ENCODE results near the gene RNF220. TPM values are rescaled to one million over a fixed set of nuclear protein-coding genes. Genes with fewer than 3 reads are reported as not detected.

RNF220 gene
- polyA plus RNA-seq, 1 donor from 2014 or later: 142 TPM

DNA sequence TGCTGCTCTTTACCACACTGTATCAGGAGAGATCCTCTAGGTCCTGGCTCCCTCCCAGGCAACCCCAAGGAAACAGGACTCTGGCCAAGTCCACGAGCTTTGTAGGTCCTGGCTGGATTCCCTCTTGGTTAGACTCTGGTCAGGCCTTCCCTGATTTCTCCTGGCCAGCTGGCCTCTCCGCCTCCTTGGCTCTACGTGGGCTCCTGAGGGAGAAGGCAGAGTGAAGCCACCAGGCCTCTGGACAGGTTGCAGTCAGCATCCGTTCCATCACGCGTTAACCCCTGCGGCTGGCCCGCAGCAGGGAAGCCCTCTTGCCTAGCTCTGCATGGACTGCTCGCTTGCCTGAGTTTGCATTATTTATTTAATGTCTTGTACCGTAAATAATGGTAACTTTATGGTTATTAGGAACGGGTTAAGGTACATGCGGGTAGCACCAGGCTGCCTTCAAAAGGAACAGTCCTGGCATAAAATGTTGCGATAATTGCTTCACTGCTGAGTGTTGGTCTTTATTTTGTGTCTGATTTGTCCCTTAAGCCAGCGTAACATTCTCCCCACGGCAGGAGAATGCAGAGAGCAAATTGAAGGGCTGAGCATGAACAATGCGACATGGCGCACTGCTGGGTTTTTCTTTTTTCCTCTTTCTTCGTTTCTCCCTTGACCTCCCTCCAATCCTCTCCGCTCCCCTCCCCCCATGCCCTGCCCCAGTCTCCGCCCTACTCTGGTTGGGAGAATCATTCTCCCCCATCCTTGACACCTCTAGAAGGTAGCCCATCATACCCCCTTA is 100.3 kb downstream of the RNF220 start:
- TF ChIP-seq RAD21 (conservative IDR thresholded peaks at IDR 0.05) (no peak), EZH2 (IDR thresholded peaks at IDR 0.05; ENCODE audit: borderline replicate concordance, insufficient read depth, low read length, poor library complexity, severe bottlenecking) (no peak), MXI1 (conservative IDR thresholded peaks at IDR 0.05; ENCODE audit: poor library complexity, severe bottlenecking) (no peak)
- H3K27me3 ChIP-seq (ENCODE audit: insufficient read depth, low read depth, low read length): no peaks in the 10 kb centered on the region
- H3K4me2 ChIP-seq (ENCODE audit: low read length): no peak overlapping the region
- no peak overlapping the region for H3K4me3 ChIP-seq (ENCODE audit: low read length)
- no peaks in the 10 kb centered on the region for H3K36me3 ChIP-seq (ENCODE audit: insufficient read depth, low read length)
- H3K79me2 ChIP-seq (replicated peaks; ENCODE audit: insufficient read depth, low read length): no peaks in the 10 kb centered on the region
- H3K9me2 ChIP-seq (ENCODE audit: insufficient read depth, low read length): no peaks in the 10 kb centered on the region
- H3K27ac ChIP-seq (ENCODE audit: low read length): no peak overlapping the region
- no peaks in the 10 kb centered on the region for H3F3A ChIP-seq (ENCODE audit: insufficient read depth, low read length, poor library complexity, severe bottlenecking)
- no peak overlapping the region for H3K9ac ChIP-seq (ENCODE audit: low read length)
- H2AFZ ChIP-seq (ENCODE audit: low read depth, low read length): no peak overlapping the region
- no peaks in the 10 kb centered on the region for H4K20me1 ChIP-seq (ENCODE audit: insufficient read depth)
- no peaks in the 10 kb centered on the region for H3K9me3 ChIP-seq (ENCODE audit: low read length)

GRCh38 chr1:44507490-44508396 is 102.7 kb downstream of the RNF220 start:
- Histone ChIP-seq H3K4me2 (ENCODE audit: low read length) (no peak overlapping the region), H3K36me3 (ENCODE audit: insufficient read depth, low read length) (no peaks in the 10 kb centered on the region), H3K79me2 (replicated peaks; ENCODE audit: insufficient read depth, low read length) (no peaks in the 10 kb centered on the region), H3K9me2 (ENCODE audit: insufficient read depth, low read length) (no peaks in the 10 kb centered on the region), H3K27me3 (ENCODE audit: insufficient read depth, low read depth, low read length) (peaks cover 4% of the 10 kb centered on the region), H3F3A (ENCODE audit: insufficient read depth, low read length, poor library complexity, severe bottlenecking) (no peaks in the 10 kb centered on the region), H2AFZ (ENCODE audit: low read depth, low read length) (no peak overlapping the region), H3K9ac (ENCODE audit: low read length) (no peak overlapping the region), H3K9me3 (ENCODE audit: low read length) (no peaks in the 10 kb centered on the region), H3K4me3 (ENCODE audit: low read length) (no peak overlapping the region), H3K27ac (ENCODE audit: low read length) (no peak overlapping the region), H4K20me1 (ENCODE audit: insufficient read depth) (no peaks in the 10 kb centered on the region)
- TF ChIP-seq RAD21 (conservative IDR thresholded peaks at IDR 0.05) (no peak), TAF1 (IDR thresholded peaks at IDR 0.05; ENCODE audit: low read depth) (no peak), EZH2 (IDR thresholded peaks at IDR 0.05; ENCODE audit: borderline replicate concordance, insufficient read depth, low read length, poor library complexity, severe bottlenecking) (no peak), MXI1 (conservative IDR thresholded peaks at IDR 0.05; ENCODE audit: poor library complexity, severe bottlenecking) (no peak), REST (IDR thresholded peaks at IDR 0.05; ENCODE audit: borderline replicate concordance) (no peak), SMC3 (conservative IDR thresholded peaks at IDR 0.05; ENCODE audit: poor library complexity) (no peak), EP300 (conservative IDR thresholded peaks at IDR 0.05; ENCODE audit: poor library complexity, severe bottlenecking) (no peak), POLR2AphosphoS5 (IDR thresholded peaks at IDR 0.05) (no peak)
- TF ChIP-seq, protein P1, sequence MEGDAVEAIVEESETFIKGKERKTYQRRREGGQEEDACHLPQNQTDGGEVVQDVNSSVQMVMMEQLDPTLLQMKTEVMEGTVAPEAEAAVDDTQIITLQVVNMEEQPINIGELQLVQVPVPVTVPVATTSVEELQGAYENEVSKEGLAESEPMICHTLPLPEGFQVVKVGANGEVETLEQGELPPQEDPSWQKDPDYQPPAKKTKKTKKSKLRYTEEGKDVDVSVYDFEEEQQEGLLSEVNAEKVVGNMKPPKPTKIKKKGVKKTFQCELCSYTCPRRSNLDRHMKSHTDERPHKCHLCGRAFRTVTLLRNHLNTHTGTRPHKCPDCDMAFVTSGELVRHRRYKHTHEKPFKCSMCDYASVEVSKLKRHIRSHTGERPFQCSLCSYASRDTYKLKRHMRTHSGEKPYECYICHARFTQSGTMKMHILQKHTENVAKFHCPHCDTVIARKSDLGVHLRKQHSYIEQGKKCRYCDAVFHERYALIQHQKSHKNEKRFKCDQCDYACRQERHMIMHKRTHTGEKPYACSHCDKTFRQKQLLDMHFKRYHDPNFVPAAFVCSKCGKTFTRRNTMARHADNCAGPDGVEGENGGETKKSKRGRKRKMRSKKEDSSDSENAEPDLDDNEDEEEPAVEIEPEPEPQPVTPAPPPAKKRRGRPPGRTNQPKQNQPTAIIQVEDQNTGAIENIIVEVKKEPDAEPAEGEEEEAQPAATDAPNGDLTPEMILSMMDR (IDR thresholded peaks at IDR 0.05; ENCODE audit: poor library complexity, severe bottlenecking): no peak
